HepG2 (cell line): ENCODE measurements around the gene SERINC2. TPM values are rescaled to one million over a fixed set of nuclear protein-coding genes. Genes with fewer than 3 reads are reported as not detected.
A peak's percentile ranks its signal among the peaks of the same experiment; 100 is the strongest.

Source experiments
- CEBPG ChIP-seq: IDR thresholded peaks from 2 replicates; pipeline ENCODE4 v1.6.1; 2016
- ETV5 ChIP-seq: IDR thresholded peaks from 2 replicates; pipeline ENCODE4 v1.6.1; 2018; ENCODE audit warnings: missing biosample characterization, missing genetic modification reagents, inconsistent platforms, borderline replicate concordance
- HOXA3 ChIP-seq: sonication (generic); formaldehyde crosslinking; IDR thresholded peaks from 2 replicates; pipeline ENCODE4 v1.5.0; 2020; ENCODE audit warnings: missing genetic modification reagents
- PHF8 ChIP-seq: sonication (generic); formaldehyde crosslinking; IDR thresholded peaks from 2 replicates; pipeline ENCODE4 v1.5.0; 2020; ENCODE audit warnings: missing genetic modification reagents
- PRDM10 ChIP-seq: sonication (generic); formaldehyde crosslinking; IDR thresholded peaks from 2 replicates; pipeline ENCODE4 v1.4.0; 2020; ENCODE audit warnings: low read depth, missing genetic modification reagents
- RARA ChIP-seq: IDR thresholded peaks from 2 replicates; pipeline ENCODE4 v1.6.1; 2016; ENCODE audit warnings: missing genetic modification reagents, missing compliant biosample characterization
- SMAD1 ChIP-seq: sonication (generic); formaldehyde crosslinking; IDR thresholded peaks from 2 replicates; pipeline ENCODE4 v1.4.0; 2020; ENCODE audit warnings: missing genetic modification reagents, low read depth, mild to moderate bottlenecking, borderline replicate concordance
- XBP1 ChIP-seq: sonication (generic); formaldehyde crosslinking; IDR thresholded peaks from 2 replicates; pipeline ENCODE4 v1.5.0; 2020; ENCODE audit warnings: missing genetic modification reagents
- ZNF281 ChIP-seq: sonication (generic); formaldehyde crosslinking; IDR thresholded peaks from 2 replicates; pipeline ENCODE4 v1.4.0; 2020; ENCODE audit warnings: missing genetic modification reagents, borderline replicate concordance
- ZNF460 ChIP-seq: sonication (generic); formaldehyde crosslinking; IDR thresholded peaks from 2 replicates; pipeline ENCODE4 v1.5.1; 2020; ENCODE audit warnings: missing genetic modification reagents, mild to moderate bottlenecking, borderline replicate concordance
- polyA plus RNA-seq, 8 experiments: library from polyadenylated mRNA; depleted of rRNA in 3 of 8; stranded (reverse) in 7 of 8; unstranded in 1 of 8; fragments of >200 nt; fragmentation: Illumina TruSeq in 4 of 8; extraction: Trizol in 4 of 8; gene quantifications; 2 replicates each; pipeline versions ENCODE4 v1.2.1 to v1.2.3, GENCODE V29; 2011 to 2016; ENCODE audit warnings: low read depth in 4 of 8, missing spikeins in 1 of 8, mixed read lengths in 1 of 8; ENCODE audit not compliant: insufficient read depth in 1 of 8
- total RNA-seq, 5 experiments: library from RNA; depleted of rRNA; stranded (reverse); fragments of >200 nt; fragmentation: Illumina TruSeq; extraction: Trizol; gene quantifications; 2 replicates each; pipeline ENCODE4 v1.2.3, GENCODE V29; 2016; ENCODE audit warnings: low read depth in 1 of 5
- TF ChIP-seq, protein P1 (sequence below): sonication (generic); formaldehyde crosslinking; IDR thresholded peaks from 2 replicates; pipeline ENCODE4 v1.5.1; 2020; ENCODE audit warnings: missing genetic modification reagents, mild to moderate bottlenecking, borderline replicate concordance
- TF ChIP-seq, protein P2 (sequence below): IDR thresholded peaks from 2 replicates; pipeline ENCODE4 v1.4.0; 2020; ENCODE audit warnings: mild to moderate bottlenecking, missing genetic modification reagents
- TF ChIP-seq, protein P3 (sequence below): sonication (generic); formaldehyde crosslinking; IDR thresholded peaks from 2 replicates; pipeline ENCODE4 v1.5.1; 2020; ENCODE audit warnings: mild to moderate bottlenecking, missing genetic modification reagents

Gene SERINC2
- total and polyA plus RNA-seq, 2 of the 13 experiments (the other 11 are each of a cell fraction or from before 2014, with no cell fraction given): 4.8 to 126 TPM

- TF ChIP-seq, protein P1, sequence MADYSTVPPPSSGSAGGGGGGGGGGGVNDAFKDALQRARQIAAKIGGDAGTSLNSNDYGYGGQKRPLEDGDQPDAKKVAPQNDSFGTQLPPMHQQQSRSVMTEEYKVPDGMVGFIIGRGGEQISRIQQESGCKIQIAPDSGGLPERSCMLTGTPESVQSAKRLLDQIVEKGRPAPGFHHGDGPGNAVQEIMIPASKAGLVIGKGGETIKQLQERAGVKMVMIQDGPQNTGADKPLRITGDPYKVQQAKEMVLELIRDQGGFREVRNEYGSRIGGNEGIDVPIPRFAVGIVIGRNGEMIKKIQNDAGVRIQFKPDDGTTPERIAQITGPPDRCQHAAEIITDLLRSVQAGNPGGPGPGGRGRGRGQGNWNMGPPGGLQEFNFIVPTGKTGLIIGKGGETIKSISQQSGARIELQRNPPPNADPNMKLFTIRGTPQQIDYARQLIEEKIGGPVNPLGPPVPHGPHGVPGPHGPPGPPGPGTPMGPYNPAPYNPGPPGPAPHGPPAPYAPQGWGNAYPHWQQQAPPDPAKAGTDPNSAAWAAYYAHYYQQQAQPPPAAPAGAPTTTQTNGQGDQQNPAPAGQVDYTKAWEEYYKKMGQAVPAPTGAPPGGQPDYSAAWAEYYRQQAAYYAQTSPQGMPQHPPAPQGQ (CRISPR knock-in tag): no peak
- TF ChIP-seq CEBPG (no peak), PRDM10 (CRISPR knock-in tag) (no peak), HOXA3 (CRISPR knock-in tag) (no peak), SMAD1 (CRISPR knock-in tag) (no peak), ETV5 (CRISPR knock-in tag) (peak; percentile 51; the same call in 1 of the 2 replicates), XBP1 (no peak), RARA (CRISPR knock-in tag) (0 out of 2 replicates have a peak, but pooled peaks have one; percentile 18), PHF8 (CRISPR knock-in tag) (no peak), ZNF281 (no peak), ZNF460 (CRISPR knock-in tag) (no peak)
- TF ChIP-seq, protein P2, sequence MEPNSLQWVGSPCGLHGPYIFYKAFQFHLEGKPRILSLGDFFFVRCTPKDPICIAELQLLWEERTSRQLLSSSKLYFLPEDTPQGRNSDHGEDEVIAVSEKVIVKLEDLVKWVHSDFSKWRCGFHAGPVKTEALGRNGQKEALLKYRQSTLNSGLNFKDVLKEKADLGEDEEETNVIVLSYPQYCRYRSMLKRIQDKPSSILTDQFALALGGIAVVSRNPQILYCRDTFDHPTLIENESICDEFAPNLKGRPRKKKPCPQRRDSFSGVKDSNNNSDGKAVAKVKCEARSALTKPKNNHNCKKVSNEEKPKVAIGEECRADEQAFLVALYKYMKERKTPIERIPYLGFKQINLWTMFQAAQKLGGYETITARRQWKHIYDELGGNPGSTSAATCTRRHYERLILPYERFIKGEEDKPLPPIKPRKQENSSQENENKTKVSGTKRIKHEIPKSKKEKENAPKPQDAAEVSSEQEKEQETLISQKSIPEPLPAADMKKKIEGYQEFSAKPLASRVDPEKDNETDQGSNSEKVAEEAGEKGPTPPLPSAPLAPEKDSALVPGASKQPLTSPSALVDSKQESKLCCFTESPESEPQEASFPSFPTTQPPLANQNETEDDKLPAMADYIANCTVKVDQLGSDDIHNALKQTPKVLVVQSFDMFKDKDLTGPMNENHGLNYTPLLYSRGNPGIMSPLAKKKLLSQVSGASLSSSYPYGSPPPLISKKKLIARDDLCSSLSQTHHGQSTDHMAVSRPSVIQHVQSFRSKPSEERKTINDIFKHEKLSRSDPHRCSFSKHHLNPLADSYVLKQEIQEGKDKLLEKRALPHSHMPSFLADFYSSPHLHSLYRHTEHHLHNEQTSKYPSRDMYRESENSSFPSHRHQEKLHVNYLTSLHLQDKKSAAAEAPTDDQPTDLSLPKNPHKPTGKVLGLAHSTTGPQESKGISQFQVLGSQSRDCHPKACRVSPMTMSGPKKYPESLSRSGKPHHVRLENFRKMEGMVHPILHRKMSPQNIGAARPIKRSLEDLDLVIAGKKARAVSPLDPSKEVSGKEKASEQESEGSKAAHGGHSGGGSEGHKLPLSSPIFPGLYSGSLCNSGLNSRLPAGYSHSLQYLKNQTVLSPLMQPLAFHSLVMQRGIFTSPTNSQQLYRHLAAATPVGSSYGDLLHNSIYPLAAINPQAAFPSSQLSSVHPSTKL (CRISPR knock-in tag): no peak
- TF ChIP-seq, protein P3, sequence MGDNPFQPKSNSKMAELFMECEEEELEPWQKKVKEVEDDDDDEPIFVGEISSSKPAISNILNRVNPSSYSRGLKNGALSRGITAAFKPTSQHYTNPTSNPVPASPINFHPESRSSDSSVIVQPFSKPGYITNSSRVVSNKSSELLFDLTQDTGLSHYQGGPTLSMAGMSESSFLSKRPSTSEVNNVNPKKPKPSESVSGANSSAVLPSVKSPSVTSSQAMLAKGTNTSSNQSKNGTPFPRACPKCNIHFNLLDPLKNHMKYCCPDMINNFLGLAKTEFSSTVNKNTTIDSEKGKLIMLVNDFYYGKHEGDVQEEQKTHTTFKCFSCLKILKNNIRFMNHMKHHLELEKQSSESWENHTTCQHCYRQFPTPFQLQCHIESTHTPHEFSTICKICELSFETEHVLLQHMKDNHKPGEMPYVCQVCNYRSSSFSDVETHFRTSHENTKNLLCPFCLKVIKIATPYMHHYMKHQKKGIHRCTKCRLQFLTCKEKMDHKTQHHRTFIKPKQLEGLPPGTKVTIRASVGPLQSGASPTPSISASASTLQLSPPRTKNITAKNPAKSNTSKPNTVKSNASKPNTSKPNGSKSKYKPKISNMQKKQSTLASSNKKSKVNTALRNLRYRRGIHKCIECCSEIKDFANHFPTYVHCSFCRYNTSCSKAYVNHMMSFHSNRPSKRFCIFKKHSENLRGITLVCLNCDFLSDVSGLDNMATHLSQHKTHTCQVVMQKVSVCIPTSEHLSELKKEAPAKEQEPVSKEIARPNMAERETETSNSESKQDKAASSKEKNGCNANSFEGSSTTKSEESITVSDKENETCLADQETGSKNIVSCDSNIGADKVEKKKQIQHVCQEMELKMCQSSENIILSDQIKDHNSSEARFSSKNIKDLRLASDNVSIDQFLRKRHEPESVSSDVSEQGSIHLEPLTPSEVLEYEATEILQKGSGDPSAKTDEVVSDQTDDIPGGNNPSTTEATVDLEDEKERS: no peak
Measured at GRCh38 chr1:31416101-31416736, 3.2 kb downstream of the SERINC2 start (continued).
